Activated naive CD4-positive, alpha-beta T cell treated with anti-CD3 and anti-CD28 coated beads for 36 hours (primary cell): ENCODE results near the gene UBXN4. TPM values are rescaled to one million over a fixed set of nuclear protein-coding genes. Genes with fewer than 3 reads are reported as not detected.

Source experiments
- CTCF ChIA-PET: fragments of 350-600 bp; sonication (Branson Sonifier 250); formaldehyde crosslinking; loops from one replicate; lab custom pipeline; 2021; ENCODE audit warnings: antibody characterized with exemption; lab: Charles Lee
- DNase-seq: peaks from one replicate; pipeline ENCODE4 v3.0.0-alpha.2; 2020
- H3K27ac Mint-ChIP-seq: one replicate; pipeline ENCODE4 v1.8.0; 2021; ENCODE audit warnings: mild to moderate bottlenecking, mixed read lengths
- H3K27me3 Mint-ChIP-seq: one replicate; pipeline ENCODE4 v1.8.0; 2021; ENCODE audit warnings: low read depth, mixed read lengths
- H3K36me3 Mint-ChIP-seq: one replicate; pipeline ENCODE4 v1.8.0; 2021; ENCODE audit warnings: low read depth, mixed read lengths
- H3K4me1 Mint-ChIP-seq: one replicate; pipeline ENCODE4 v1.8.0; 2021; ENCODE audit warnings: low read depth, mixed read lengths
- H3K4me3 Mint-ChIP-seq: one replicate; pipeline ENCODE4 v1.8.0; 2021; ENCODE audit warnings: mild to moderate bottlenecking, moderate library complexity, mixed read lengths
- H3K9me3 Mint-ChIP-seq: one replicate; pipeline ENCODE4 v1.8.0; 2021; ENCODE audit warnings: mixed read lengths
- intact Hi-C: fragments of 100-400 bp; cut with micrococcal nuclease; formaldehyde crosslinking; loops from one replicate; pipeline ENCODE4 v1.15.1; 2023
- total RNA-seq, 2 experiments: library from RNA; stranded (reverse); gene quantifications; one replicate each; pipeline ENCODE4 v1.2.3, GENCODE V29; 2021

UBXN4 gene
- total RNA-seq, 2 experiments from 2014 or later: 100 to 105 TPM

- H3K4me1 Mint-ChIP-seq: peaks cover 40% of the 10 kb centered on the region
- H3K4me3 Mint-ChIP-seq: no peak overlapping the region
- DNase-seq: peak; percentile 44
- intact Hi-C loops: loop anchor here (1.0 to 5.0 kb wide), 4 partner anchors 18 to 569 kb away; partner anchors contain the start of gene UBXN4
- no peaks in the 10 kb centered on the region for H3K9me3 Mint-ChIP-seq
- no peaks in the 10 kb centered on the region for H3K36me3 Mint-ChIP-seq
- peak overlapping the region; percentile 80 for H3K27ac Mint-ChIP-seq
- H3K27me3 Mint-ChIP-seq: no peaks in the 10 kb centered on the region
- CTCF ChIA-PET: interaction anchor here (1.3 to 4.6 kb wide), 2 partner anchors 12 to 17 kb away, joined by 4 to 46 read pairs; no protein-coding TSS in a partner anchor
These were observed 73.6 kb downstream of the UBXN4 start for GRCh38 chr2:135815269-135815668.

- CTCF ChIA-PET: interaction anchor here (4.6 kb wide), 1 partner anchor 19 kb away, joined by 46 read pairs; no protein-coding TSS in a partner anchor
- intact Hi-C loops: loop anchor here (5.0 kb wide), 1 partner anchor 490 kb away; no protein-coding TSS in a partner anchor
- H3K4me3 Mint-ChIP-seq: no peak overlapping the region
- no peak overlapping the region for H3K27ac Mint-ChIP-seq
- H3K36me3 Mint-ChIP-seq: peaks cover 4% of the 10 kb centered on the region
- no peak for DNase-seq
- no peaks in the 10 kb centered on the region for H3K27me3 Mint-ChIP-seq
- peaks cover 3% of the 10 kb centered on the region for H3K9me3 Mint-ChIP-seq
- H3K4me1 Mint-ChIP-seq: peaks cover 53% of the 10 kb centered on the region
These were observed 75.8 kb downstream of the UBXN4 start for GRCh38 chr2:135817466-135817865.

DNA sequence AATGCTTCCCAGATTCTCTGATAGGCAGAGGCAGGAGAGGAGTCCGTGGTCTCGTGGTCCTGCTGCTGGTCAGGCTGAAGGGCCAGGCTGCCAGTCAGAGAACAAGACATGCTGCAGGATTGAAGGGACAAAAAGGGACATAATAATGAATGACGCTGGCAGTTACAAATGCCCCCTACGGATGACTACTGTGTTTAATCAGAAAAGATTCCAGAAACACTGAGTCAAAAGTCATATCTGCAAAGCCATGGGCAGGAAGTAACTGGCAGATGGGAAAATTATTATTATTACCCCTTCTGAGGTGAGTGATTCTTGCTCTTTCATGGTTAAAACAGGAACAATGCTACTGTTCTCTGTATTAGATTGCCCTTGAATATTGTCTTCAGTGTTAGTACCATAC is 76.3 kb downstream of the UBXN4 start:
- Mint-ChIP-seq H3K9me3 (peaks cover 8% of the 10 kb centered on the region), H3K27ac (no peak overlapping the region), H3K36me3 (peaks cover 5% of the 10 kb centered on the region), H3K4me3 (no peak overlapping the region), H3K4me1 (peaks cover 53% of the 10 kb centered on the region), H3K27me3 (no peaks in the 10 kb centered on the region)
- CTCF ChIA-PET: interaction anchor here (1.3 kb wide), 2 partner anchors 21 to 567 kb away, joined by 3 to 7 read pairs; no protein-coding TSS in a partner anchor
- intact Hi-C loops: loop anchor here (5.0 kb wide), 1 partner anchor 489 kb away; no protein-coding TSS in a partner anchor
- DNase-seq: no peak

DNA sequence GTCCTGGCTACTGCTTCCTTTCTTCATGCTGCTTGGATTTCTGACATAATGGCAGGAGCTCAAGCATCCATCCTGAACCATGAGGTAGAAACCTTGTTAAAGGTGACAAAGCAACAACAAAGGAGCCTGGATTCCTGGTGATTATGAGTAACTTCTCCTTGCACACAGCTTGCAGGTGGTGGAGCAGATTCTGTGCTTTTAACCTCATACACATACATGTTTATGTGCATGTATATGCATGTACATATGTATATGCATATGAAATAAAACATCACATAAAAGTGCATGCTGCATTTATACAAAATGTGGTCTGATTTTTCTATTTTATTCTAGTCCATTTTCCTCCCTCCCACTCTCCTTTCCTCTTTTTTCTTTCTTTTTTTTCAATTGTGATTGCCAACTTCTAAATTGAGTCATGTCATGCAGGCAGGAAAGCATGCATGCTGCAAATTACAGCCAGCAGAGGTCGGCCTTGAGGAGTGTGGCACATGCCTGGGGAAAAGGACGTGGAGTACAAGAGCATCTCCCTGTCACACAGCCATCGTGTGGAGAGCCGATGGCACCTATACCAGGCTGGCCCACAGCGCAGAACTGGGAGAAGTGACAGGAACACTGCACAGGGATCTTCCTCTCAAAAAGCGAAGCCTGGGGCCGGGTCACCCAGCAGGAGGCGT is 77.4 kb downstream of the UBXN4 start:
- Mint-ChIP-seq H3K4me1 (peaks cover 54% of the 10 kb centered on the region), H3K4me3 (no peak overlapping the region), H3K36me3 (peaks cover 10% of the 10 kb centered on the region), H3K9me3 (peaks cover 13% of the 10 kb centered on the region), H3K27ac (no peak overlapping the region), H3K27me3 (no peaks in the 10 kb centered on the region)
- CTCF ChIA-PET: interaction anchor here (0.5 to 1.6 kb wide), 5 partner anchors 22 to 565 kb away, joined by 3 to 9 read pairs (median 3); no protein-coding TSS in a partner anchor
- intact Hi-C loops: loop anchor here (5.0 kb wide), 1 partner anchor 488 kb away; no protein-coding TSS in a partner anchor
- peak; percentile 83 for DNase-seq

GRCh38 chr2:135820003-135820618 is 78.5 kb downstream of the UBXN4 start:
- DNase-seq: peak; percentile 94
- Mint-ChIP-seq H3K4me3 (peak overlapping the region; percentile 64), H3K36me3 (peaks cover 10% of the 10 kb centered on the region), H3K4me1 (peaks cover 48% of the 10 kb centered on the region), H3K27me3 (no peaks in the 10 kb centered on the region), H3K9me3 (peaks cover 13% of the 10 kb centered on the region), H3K27ac (peak overlapping the region; percentile 79)
- intact Hi-C loops: loop anchor here (1.0 to 2.0 kb wide), 10 partner anchors 15 to 768 kb away; partner anchors contain the start of genes CXCR4, DARS1, MCM6 and R3HDM1
- CTCF ChIA-PET: interaction anchor here (0.6 to 1.6 kb wide), 6 partner anchors 11 to 560 kb away, joined by 3 to 9 read pairs (median 3); no protein-coding TSS in a partner anchor

- intact Hi-C loops: loop anchor here (2.0 kb wide), 4 partner anchors 14 to 314 kb away; partner anchors contain the start of genes CXCR4, R3HDM1 and ZRANB3
- no peak overlapping the region for H3K27ac Mint-ChIP-seq
- CTCF ChIA-PET: interaction anchor here (1.5 kb wide), 1 partner anchor 23 kb away, joined by 6 read pairs; no protein-coding TSS in a partner anchor
These were observed 79.5 kb downstream of the UBXN4 start for GRCh38 chr2:135821190-135821589.

DNA sequence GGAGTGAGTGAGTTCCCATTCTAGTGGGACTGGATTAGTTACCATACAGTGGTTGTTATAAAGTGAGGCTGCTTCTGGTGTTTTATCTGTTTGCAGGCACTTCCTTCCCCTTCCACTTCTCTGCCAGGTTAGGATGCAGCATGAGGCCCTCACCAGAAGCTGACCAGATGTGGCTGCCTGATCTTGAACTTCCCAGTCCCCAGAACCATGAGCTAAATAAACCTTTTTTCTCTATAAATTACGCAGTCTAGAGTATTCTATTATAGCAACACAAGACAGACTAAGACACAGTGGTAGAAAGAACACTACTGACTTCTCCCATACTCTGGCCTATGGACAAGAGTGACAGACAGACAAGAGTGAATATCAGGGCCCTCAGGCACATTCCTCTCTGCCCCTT is 81.2 kb downstream of the UBXN4 start:
- Mint-ChIP-seq H3K4me1 (peaks cover 35% of the 10 kb centered on the region), H3K27ac (no peak overlapping the region), H3K36me3 (peaks cover 10% of the 10 kb centered on the region), H3K4me3 (no peak overlapping the region), H3K9me3 (peaks cover 13% of the 10 kb centered on the region), H3K27me3 (no peaks in the 10 kb centered on the region)
- intact Hi-C loops: no loop called here
- CTCF ChIA-PET: interaction anchor here (1.2 kb wide), 1 partner anchor 17 kb away, joined by 3 read pairs; no protein-coding TSS in a partner anchor
- DNase-seq: no peak

More at GRCh38 chr2:135821190-135821589, 79.5 kb downstream of the UBXN4 start:
- H3K4me1 Mint-ChIP-seq: peaks cover 38% of the 10 kb centered on the region
- H3K36me3 Mint-ChIP-seq: peaks cover 10% of the 10 kb centered on the region
- H3K27me3 Mint-ChIP-seq: no peaks in the 10 kb centered on the region
- H3K9me3 Mint-ChIP-seq: peaks cover 13% of the 10 kb centered on the region
- DNase-seq: no peak
- H3K4me3 Mint-ChIP-seq: peak overlapping the region; percentile 16

DNA sequence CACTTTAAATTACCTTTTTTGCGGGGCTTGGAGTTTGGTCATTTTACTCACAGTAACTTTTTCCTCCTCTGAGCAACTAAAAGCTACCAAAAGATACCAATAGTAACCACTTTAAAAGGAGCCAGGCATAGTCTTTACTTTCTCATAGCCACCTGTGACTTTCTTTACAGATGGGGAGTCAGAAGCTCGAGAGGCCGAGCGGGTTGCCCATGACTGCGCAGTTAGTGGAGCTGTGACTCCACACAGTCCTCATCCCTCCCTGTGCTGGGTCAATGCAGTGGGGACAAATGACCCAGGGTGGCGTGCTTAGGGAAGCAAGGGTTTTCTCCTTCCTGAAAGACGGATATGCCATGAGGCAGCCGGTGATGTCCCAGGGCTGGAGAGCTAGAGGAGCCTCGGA is 83.5 kb downstream of the UBXN4 start:
- DNase-seq: no peak
- no peak overlapping the region for H3K4me3 Mint-ChIP-seq
- H3K9me3 Mint-ChIP-seq: peaks cover 13% of the 10 kb centered on the region
- peaks cover 10% of the 10 kb centered on the region for H3K36me3 Mint-ChIP-seq
- H3K27ac Mint-ChIP-seq: no peak overlapping the region
- CTCF ChIA-PET: interaction anchor here (0.5 to 3.6 kb wide), 6 partner anchors 11 to 559 kb away, joined by 3 to 19 read pairs (median 4); no protein-coding TSS in a partner anchor
- no peaks in the 10 kb centered on the region for H3K27me3 Mint-ChIP-seq
- intact Hi-C loops: no loop called here
- peaks cover 18% of the 10 kb centered on the region for H3K4me1 Mint-ChIP-seq

DNA sequence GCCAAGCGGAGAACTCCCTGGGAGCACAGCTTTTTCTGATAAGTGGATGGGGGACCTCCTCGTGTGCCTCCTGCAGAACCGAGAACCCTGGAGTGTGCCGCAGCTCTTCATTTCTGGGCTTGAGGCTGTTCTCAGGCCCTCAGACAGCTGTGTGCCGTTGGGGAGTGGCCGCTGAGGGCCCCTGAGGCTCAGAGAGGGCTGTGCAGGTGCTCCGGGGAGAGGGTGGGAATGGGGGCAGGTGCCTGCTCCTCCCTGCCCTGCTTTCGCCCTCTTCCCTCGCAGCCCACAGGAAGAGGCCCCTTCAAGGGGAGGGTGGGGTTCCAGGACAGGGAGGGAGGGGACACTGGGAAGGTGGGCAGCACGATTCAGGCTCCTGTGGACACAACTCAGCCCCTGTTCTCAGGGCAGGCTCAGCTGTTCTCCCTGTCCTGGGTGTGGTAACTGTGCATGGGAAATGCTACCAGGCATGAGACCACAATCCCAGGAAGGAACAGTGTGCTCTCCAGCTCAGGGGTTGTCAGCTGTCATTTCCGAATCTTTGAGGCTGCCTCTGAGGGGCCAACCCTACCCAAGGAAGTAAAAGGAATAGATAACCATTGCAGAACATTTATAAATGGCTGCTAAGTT is 84.0 kb downstream of the UBXN4 start:
- Mint-ChIP-seq H3K4me1 (peaks cover 13% of the 10 kb centered on the region), H3K9me3 (peaks cover 13% of the 10 kb centered on the region), H3K36me3 (peaks cover 10% of the 10 kb centered on the region), H3K27ac (no peak overlapping the region), H3K4me3 (no peak overlapping the region), H3K27me3 (no peaks in the 10 kb centered on the region)
- intact Hi-C loops: no loop called here
- CTCF ChIA-PET: interaction anchor here (0.6 to 3.6 kb wide), 4 partner anchors 11 to 559 kb away, joined by 3 to 19 read pairs (median 5); no protein-coding TSS in a partner anchor
- DNase-seq: no peak

DNA sequence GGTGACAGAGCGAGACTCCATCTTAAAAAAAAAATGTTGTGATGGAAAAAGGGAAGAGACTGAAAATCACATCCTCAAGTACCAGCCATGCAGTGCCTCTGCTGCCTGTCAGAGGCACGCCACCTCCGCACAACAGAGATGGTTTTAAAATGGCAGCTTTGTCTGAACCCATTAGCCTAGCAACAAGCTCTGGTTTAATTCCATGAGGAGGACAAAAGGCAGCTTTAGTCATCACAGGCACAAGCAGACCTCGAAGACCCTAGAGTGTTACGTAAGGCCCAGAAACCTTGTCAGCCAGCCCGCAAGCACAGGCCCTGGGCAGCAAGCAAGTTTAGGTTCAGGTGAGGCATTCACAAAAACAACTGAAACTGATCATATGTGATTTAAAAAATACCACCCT is 84.9 kb downstream of the UBXN4 start:
- Mint-ChIP-seq H3K36me3 (peaks cover 10% of the 10 kb centered on the region), H3K27me3 (no peaks in the 10 kb centered on the region), H3K27ac (no peak overlapping the region), H3K9me3 (peaks cover 13% of the 10 kb centered on the region), H3K4me3 (no peak overlapping the region), H3K4me1 (peaks cover 5% of the 10 kb centered on the region)
- CTCF ChIA-PET: interaction anchor here (0.6 to 3.6 kb wide), 3 partner anchors 29 to 822 kb away, joined by 3 to 19 read pairs (median 4); no protein-coding TSS in a partner anchor
- DNase-seq: no peak
- intact Hi-C loops: no loop called here

- no peaks in the 10 kb centered on the region for H3K4me1 Mint-ChIP-seq
- CTCF ChIA-PET: no interaction called here
- no peak overlapping the region for H3K27ac Mint-ChIP-seq
- no peaks in the 10 kb centered on the region for H3K9me3 Mint-ChIP-seq
- H3K36me3 Mint-ChIP-seq: no peaks in the 10 kb centered on the region
- H3K27me3 Mint-ChIP-seq: no peaks in the 10 kb centered on the region
- H3K4me3 Mint-ChIP-seq: no peak overlapping the region
- no peak for DNase-seq
- intact Hi-C loops: no loop called here
These were observed 87.9 kb downstream of the UBXN4 start for GRCh38 chr2:135829378-135830135.
